Kasumi-1 (cell line): Measurements from ENCODE around the gene KRT85.
"Not testable (repeated sequence)": the region's sequence is repeated elsewhere in the genome, so short reads cannot be mapped to it uniquely, and the experiment has no call there.

Experiments used
- DNase-seq, 2 experiments: peaks; one replicate each; lab custom pipeline; 2025; lab: John Stamatoyannopoulos, UW

Gene KRT85

GRCh38 chr12:52366738-52367485 lies at the start of gene KRT85:
Gene KRT85, minus strand, starts transcription at chr12:52367481. Its CDS starts 76 bp downstream, at chr12:52367405.
- DNase-seq = no peak

DNA sequence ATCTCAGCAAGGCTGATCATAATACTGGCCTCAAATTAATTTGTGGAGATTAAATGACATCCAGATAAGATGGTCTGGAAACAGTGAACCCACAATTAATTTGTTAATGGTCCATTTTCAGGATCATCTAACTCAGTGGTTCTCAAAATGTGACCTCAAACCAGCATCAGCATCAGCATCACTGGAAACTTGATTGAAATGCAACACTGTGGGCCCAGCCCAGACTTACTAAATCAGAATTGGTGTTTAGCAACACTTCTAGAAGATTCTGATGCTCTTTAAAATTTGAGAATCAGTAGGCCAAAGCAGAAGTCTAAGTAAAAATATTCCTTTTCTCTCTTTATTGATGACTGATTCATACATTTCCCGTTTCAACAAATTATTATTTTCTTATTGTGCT lies 49.5 kb upstream of the KRT85 start:
- DNase-seq = no peak

GRCh38 chr12:52415870-52416750 lies 48.8 kb upstream of the KRT85 start:
- no peak for DNase-seq

DNA sequence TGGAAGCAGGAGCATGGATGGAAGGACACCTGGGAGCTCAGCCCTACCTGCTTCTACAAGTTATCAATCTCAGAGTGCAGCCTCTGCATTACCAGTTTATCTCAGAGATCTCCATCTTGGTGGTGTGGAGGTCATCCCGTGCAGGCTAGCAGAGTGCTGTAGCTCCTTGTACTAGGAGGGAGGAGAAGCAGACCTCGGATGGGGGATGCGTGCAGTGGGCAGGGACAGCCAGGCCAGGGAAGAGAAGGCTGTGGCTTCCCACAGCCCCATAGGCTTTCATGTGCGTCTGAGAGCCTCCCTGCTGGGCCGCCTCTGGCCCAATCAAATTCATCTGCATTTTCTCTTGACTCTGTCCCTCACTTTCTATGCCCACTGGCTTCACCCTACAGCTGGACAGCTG lies 47.7 kb upstream of the KRT85 start:
- no peak for DNase-seq

GRCh38 chr12:52413782-52414345 lies 46.6 kb upstream of the KRT85 start:
- no peak for DNase-seq

GRCh38 chr12:52413202-52413601 lies 45.9 kb upstream of the KRT85 start:
- DNase-seq = no peak

- DNase-seq = no peak
Measured at GRCh38 chr12:52411815-52412214, 44.5 kb upstream of the KRT85 start.

- DNase-seq = not testable (repeated sequence)
Measured at GRCh38 chr12:52410589-52411248, 43.4 kb upstream of the KRT85 start.

GRCh38 chr12:52407918-52408317 lies 40.6 kb upstream of the KRT85 start:
- DNase-seq = no peak

DNA sequence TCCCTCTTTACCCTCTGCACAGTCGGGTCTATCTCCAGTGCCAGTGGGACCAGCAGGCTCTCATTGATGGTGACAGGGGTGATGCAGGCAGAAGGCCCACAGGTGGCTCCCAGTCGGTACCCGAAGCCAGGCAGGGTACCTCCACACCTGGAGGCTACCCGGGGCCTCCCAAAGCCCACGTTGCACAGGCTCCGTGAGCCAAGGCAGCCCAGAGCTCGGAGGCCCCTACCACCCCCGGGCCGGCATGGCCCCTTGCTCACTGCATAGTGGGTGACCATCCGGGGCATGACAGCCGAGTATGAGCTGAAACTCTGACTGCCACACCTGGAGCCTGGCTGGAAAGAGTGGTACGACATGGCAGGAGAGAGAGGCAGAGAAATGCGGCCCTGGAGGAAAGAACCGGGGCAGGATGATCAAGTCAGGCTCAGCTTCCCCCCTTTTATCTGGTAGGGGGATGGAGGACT lies 38.7 kb upstream of the KRT85 start, which contains the start of gene KRT82:
Gene KRT82 (minus strand): TSS at position 414 of the 464 bp plus-strand sequence. CDS start 58 bp downstream, at position 356.
- no peak for DNase-seq

GRCh38 chr12:52404951-52405350 lies 37.7 kb upstream of the KRT85 start:
- DNase-seq = no peak

DNA sequence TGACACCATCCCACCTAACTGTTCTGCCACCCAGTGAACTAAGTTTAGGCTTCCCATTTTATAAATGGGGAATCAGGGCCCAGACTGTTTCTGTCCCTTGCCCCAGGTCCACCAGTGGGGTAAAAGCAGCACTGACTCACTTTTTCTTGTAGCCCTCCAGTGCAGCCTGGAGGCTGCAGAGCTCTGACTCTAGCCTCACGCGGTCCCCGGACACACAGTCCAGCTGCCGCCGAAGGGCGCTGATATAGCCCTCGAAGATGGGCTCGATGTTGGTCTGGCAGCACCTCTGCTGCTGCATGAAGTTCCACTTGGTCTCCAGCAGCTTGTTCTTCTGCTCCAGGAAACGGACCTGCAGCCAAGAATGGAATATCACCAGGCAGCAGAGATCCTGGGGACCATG lies 36.3 kb upstream of the KRT85 start:
- no peak for DNase-seq

DNA sequence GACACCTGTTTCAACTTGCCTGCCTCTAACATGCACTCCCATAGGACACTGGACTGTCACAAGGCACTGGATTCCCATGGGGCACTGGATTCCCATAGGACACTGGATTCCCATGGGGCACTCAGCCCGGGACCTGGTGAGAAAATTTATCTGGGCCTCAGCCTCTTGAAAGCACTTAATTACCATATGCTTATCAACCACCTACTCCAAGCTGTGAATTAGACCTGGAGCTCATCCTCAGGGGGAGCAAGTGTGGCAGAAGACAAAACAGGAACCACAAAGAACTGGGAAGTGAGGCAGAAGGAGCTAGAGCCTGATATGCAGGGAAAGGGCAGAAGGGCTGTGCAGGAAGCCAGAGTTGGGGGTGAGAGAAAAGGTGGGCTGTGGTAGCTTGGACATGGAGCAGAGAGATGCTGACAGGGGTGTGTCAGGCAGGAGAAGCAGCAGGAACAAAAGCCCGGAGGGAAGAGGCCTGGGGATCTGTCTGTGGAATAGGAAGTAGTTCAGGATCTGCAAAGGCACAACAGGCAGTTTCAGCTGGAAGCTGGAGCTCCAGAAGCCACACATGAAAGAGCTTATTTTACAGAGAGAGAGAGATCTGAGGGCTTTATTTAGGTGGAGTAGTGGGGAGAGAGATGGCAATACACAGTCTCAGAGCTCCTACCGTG lies 35.7 kb upstream of the KRT85 start:
- no peak for DNase-seq

GRCh38 chr12:52402377-52402776 lies 35.1 kb upstream of the KRT85 start:
- no peak for DNase-seq

DNA sequence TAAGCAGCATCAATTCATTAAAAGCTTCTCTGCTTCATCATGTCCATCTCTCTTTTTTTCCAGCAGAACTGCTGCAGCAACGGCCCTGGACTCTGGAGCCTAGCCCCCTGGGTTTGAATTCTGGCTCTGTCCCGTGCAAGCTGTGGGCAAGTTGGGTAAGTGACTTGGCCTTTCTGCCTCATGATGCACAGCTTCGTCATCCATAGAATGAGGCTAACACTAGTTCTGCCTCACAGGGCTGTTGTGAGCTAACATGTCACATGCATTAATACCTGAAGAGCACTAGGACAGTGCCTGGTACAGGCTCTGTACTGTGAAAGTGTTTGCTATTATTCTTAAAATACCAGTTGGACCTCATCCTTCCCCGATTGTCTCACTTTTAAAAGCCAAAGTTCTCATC lies 34.6 kb upstream of the KRT85 start:
- DNase-seq = no peak

DNA sequence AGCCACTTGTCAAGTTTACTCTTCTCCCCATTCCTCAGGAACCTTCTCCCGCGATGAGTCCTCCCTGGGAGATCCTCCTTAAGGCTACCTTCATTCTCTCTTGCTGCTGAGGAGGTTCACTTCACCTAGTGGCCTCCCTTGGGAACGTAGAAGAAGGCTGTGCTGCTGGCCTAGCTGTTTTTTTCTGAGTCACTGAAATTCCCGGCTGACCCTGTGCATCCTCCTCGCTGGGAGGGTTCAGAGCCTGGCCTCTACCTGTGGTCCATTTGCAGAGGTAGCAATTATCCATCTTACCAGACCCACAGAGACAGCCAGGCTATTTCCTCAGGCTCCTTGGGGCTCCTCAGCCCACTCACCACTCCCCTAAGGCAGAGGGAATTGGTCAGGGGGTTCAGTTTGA lies 34.2 kb upstream of the KRT85 start:
- no peak for DNase-seq

- DNase-seq = no peak
Measured at GRCh38 chr12:52400906-52401305, 33.6 kb upstream of the KRT85 start.

DNA sequence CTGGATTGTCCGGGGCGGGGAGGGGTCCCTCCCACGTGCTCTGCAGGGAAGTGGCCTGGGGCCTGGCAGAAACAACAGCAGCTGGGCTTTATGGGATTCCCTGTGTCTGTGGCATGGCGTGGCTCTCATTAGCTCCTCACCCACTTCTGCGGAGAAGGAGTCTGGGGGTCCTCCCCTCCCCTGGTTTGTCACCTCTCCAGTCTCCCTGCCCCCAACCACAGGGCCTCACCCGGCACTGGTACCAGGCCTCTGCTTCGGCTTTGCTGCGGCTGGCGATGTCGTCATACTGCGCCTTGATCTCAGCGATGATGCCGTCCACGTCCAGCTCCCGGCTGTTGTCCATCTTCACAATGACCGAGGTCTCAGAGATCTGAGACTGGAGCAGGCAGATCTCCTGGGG lies 32.5 kb upstream of the KRT85 start:
- no peak for DNase-seq

DNA sequence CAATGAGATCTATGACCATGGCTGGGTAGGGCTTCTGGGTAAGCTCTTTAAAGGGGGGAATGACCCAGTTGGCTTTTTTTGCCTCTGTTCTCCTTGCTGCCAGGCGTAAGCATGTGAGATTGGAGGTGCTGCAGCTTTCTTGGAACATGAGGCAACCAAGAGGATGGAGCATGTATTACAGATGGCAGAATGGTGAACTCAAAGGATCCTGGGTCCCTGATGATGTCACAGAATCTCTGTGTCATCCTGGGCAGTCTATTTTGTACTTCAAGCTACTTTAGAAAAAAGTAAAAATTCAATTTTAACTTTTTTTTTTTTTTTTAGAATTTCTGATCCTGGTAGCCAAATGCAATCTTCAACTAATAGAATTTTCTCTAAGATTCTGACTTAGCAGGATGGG lies 30.9 kb upstream of the KRT85 start:
- no peak for DNase-seq

DNA sequence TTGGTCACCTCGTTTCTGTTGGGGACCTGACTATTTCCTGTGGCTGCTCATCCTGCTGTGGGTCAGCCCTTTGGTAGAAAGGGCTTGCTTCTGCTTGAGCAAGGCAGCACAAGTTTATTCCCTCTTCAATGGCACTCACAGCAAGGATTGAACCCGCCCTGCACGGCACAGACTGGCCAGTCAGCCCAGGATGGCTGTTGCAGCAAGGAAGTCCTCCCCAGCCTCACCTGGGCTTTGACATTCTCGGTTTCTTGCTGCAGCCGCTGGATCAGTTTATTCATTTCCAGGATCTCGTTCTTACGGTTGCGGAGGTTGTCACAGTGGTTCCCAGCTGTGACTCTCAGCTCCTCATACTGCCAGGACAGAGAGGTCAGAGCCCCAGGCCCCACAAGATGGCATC lies 29.4 kb upstream of the KRT85 start:
- DNase-seq = no peak

DNA sequence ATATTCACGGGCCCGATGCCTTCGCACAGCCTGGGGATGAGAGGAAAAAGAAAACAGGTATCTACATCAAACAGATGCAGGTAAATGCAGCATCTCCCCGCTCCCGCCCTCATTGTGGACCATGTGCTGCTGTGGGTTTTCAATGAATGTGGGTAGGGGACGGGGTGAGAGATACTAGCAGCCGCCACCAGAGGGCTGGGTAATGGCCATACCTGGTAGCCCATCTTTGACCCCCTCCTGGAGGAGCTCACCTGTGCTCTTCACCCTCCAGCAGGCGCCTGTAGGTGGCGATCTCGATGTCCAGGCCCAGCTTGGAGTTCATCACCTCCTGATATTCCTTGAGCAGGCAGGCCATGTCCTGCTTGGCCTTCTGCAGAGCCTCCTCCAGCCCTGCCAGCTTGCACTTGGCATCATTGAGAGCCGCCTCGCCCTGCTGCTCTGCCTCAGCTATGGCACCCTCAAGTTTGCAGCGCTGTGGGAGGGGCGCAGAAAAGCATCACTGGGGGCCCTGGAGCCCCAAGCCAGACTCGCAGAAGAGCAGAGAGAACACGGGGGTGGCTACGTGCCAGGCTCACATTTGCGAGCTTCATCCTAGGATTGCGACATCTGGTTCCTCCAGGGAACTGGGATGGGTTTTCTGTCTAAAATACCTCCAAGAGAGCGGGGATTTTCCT lies 28.6 kb upstream of the KRT85 start:
- no peak for DNase-seq
